OCI-LY3 (cell line): ENCODE data around the gene XAB2.

Experiments
- CTCF ChIP-seq: fragments of 200-600, 300-600 bp; sonication (generic); IDR thresholded peaks from 2 replicates; pipeline ENCODE4 v1.5.1; 2014; ENCODE audit warnings: antibody characterized with exemption, low read length, low read depth
- EZH2phosphoT487 ChIP-seq: fragments of 200-600 bp; shearing (Covaris generic); IDR thresholded peaks from 2 replicates; pipeline ENCODE4 v1.6.1; 2018; ENCODE audit warnings: antibody characterized with exemption, mixed run types, low read depth

DNA sequence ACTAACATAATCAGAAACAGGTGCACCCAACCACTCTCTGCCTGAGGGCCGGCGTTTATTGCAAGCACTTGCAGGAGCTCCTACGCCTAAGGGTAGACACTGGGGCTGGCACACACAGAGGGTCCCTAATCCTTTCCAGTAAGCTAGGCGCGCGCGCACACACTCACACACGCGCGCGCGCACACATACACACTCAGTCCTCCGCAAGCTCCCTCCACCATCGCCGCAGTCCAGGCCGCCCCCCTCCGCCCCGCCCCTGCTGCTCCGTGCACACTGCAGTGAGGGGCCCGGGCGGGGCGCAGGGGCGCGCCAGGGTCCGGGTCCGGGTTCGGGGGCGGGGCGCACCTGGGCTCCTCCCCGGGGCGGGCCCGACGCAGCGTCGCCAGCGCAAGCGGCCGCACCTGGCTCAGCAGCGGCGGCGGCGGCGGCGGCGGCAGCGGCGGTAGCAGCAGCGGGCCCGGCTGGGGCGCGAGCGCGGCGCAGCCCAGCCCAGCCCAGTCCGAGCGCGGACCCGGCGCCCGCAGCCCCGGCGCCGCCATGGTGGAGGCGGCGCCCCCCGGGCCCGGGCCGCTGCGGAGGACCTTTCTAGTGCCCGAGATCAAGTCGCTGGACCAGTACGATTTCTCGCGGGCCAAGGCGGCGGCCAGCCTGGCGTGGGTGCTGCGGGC is 33.7 kb downstream of the XAB2 start, which contains the start of gene CAMSAP3:
- TF ChIP-seq EZH2phosphoT487, result no peak
- no peak for TF ChIP-seq CTCF
